Stimulated activated naive CD8-positive, alpha-beta T cell treated with anti-CD3 and anti-CD28 coated beads, Interleukin-15, amount 100 ng/mL, for 72 hours (primary cell): Measurements from ENCODE around the gene CES4A.
A peak's percentile ranks its signal among the peaks of the same experiment; 100 is the strongest.
"Not testable (repeated sequence)": the region's sequence is repeated elsewhere in the genome, so short reads cannot be mapped to it uniquely, and the experiment has no call there.

Experiments used
- ATAC-seq: fragments of 150-1000 bp; cut with Tn5 transposase; 2 replicates; pipeline ENCODE4 v1.10.0; 2021; ENCODE audit warnings: mild to moderate bottlenecking, moderate library complexity
- DNase-seq, 2 donors: peaks; one replicate each; pipeline ENCODE4 v3.0.0; 2021 to 2022
- H3K27ac Mint-ChIP-seq, 2 donors: one replicate each; pipeline ENCODE4 v1.8.0; 2022; ENCODE audit warnings: mild to moderate bottlenecking in 2 of 2, mixed read lengths in 2 of 2, moderate library complexity in 2 of 2
- H3K27me3 Mint-ChIP-seq: one replicate; pipeline ENCODE4 v1.8.0; 2022; ENCODE audit warnings: mixed read lengths
- H3K4me1 Mint-ChIP-seq: one replicate; pipeline ENCODE4 v1.8.0; 2022; ENCODE audit warnings: mild to moderate bottlenecking, mixed read lengths
- H3K4me3 Mint-ChIP-seq, 2 donors: one replicate each; pipeline ENCODE4 v1.8.0; 2022; ENCODE audit warnings: mild to moderate bottlenecking in 2 of 2, mixed read lengths in 2 of 2, moderate library complexity in 1 of 2
- H3K9me3 Mint-ChIP-seq, 2 donors: one replicate each; pipeline ENCODE4 v1.8.0; 2022; ENCODE audit warnings: mixed read lengths in 2 of 2

CES4A gene

GRCh38 chr16:66988197-66988788, at the start of gene CES4A:
Gene CES4A, plus strand, starts transcription at chr16:66988589. Its CDS starts 184 bp downstream, at chr16:66988773.
- H3K4me3 Mint-ChIP-seq, result no peak within 1 kb of the TSS
- no peaks in the 10 kb centered on the region for H3K27me3 Mint-ChIP-seq
- DNase-seq, result no peak
- H3K9me3 Mint-ChIP-seq, result no peaks in the 10 kb centered on the region
- ATAC-seq, result no peak
- peak within 1 kb of the TSS in 1 of 2 donors; percentile 6 for H3K27ac Mint-ChIP-seq
- H3K4me1 Mint-ChIP-seq, result peaks cover 53% of the 10 kb centered on the region

GRCh38 chr16:66939366-66939765, 49.0 kb upstream of the CES4A start:
- DNase-seq, result no peak
- ATAC-seq, result no peak

GRCh38 chr16:66940236-66940635, 48.2 kb upstream of the CES4A start:
- DNase-seq (no peak), ATAC-seq (no peak)
- Mint-ChIP-seq H3K4me1 (peaks cover 37% of the 10 kb centered on the region), H3K27ac (no peak overlapping the region), H3K4me3 (no peak overlapping the region), H3K27me3 (no peaks in the 10 kb centered on the region), H3K9me3 (no peaks in the 10 kb centered on the region)

More at GRCh38 chr16:66939366-66939765, 49.0 kb upstream of the CES4A start:
- Mint-ChIP-seq H3K27me3 (no peaks in the 10 kb centered on the region), H3K9me3 (no peaks in the 10 kb centered on the region), H3K4me1 (peaks cover 46% of the 10 kb centered on the region), H3K4me3 (no peak overlapping the region), H3K27ac (no peak overlapping the region)

- Mint-ChIP-seq H3K4me1 (peaks cover 21% of the 10 kb centered on the region), H3K9me3 (no peaks in the 10 kb centered on the region), H3K27me3 (peaks cover 4% of the 10 kb centered on the region), H3K27ac (no peak overlapping the region), H3K4me3 (no peak overlapping the region)
- DNase-seq (no peak), ATAC-seq (no peak)
These were observed 45.4 kb upstream of the CES4A start for GRCh38 chr16:66942981-66943380.

GRCh38 chr16:66943426-66944053, 44.8 kb upstream of the CES4A start:
- no peak for DNase-seq
- Mint-ChIP-seq H3K27ac (no peak overlapping the region), H3K9me3 (no peaks in the 10 kb centered on the region), H3K27me3 (peaks cover 10% of the 10 kb centered on the region), H3K4me1 (peaks cover 21% of the 10 kb centered on the region), H3K4me3 (no peak overlapping the region)
- no peak for ATAC-seq

GRCh38 chr16:66944054-66944441, 44.3 kb upstream of the CES4A start:
- DNase-seq (no peak), ATAC-seq (no peak)
- Mint-ChIP-seq H3K9me3 (no peaks in the 10 kb centered on the region), H3K27ac (peak overlapping the region in 1 of 2 donors; percentile 26), H3K4me1 (peaks cover 23% of the 10 kb centered on the region), H3K4me3 (no peak overlapping the region), H3K27me3 (peaks cover 15% of the 10 kb centered on the region)

- ATAC-seq, H3K4me3 Mint-ChIP-seq, H3K9me3 Mint-ChIP-seq, DNase-seq: not testable (repeated sequence)
- Mint-ChIP-seq H3K27me3 (peaks cover 24% of the 10 kb centered on the region), H3K27ac (peak overlapping the region in 1 of 2 donors; percentile 78), H3K4me1 (peaks cover 32% of the 10 kb centered on the region)
These were observed 43.4 kb upstream of the CES4A start for GRCh38 chr16:66944971-66945370.

GRCh38 chr16:66945939-66946338, 42.5 kb upstream of the CES4A start:
- Mint-ChIP-seq H3K27ac (no peak overlapping the region), H3K4me1 (peaks cover 40% of the 10 kb centered on the region), H3K4me3 (no peak overlapping the region), H3K9me3 (no peaks in the 10 kb centered on the region), H3K27me3 (peaks cover 34% of the 10 kb centered on the region)
- ATAC-seq (no peak), DNase-seq (no peak)

GRCh38 chr16:66946541-66946940, 41.8 kb upstream of the CES4A start:
- ATAC-seq (no peak), DNase-seq (no peak)
- Mint-ChIP-seq H3K9me3 (no peaks in the 10 kb centered on the region), H3K4me3 (no peak overlapping the region), H3K27me3 (peaks cover 40% of the 10 kb centered on the region), H3K27ac (no peak overlapping the region), H3K4me1 (peaks cover 46% of the 10 kb centered on the region)

GRCh38 chr16:66946974-66947301, 41.5 kb upstream of the CES4A start:
- Mint-ChIP-seq H3K27ac (no peak overlapping the region), H3K4me3 (peak overlapping the region in 1 of 2 donors; percentile 88), H3K9me3 (no peaks in the 10 kb centered on the region), H3K4me1 (peaks cover 49% of the 10 kb centered on the region), H3K27me3 (peaks cover 44% of the 10 kb centered on the region)
- no peak for ATAC-seq
- DNase-seq, result no peak

- Mint-ChIP-seq H3K9me3 (no peaks in the 10 kb centered on the region), H3K27me3 (peaks cover 47% of the 10 kb centered on the region), H3K27ac (peak overlapping the region; percentile 30 to 52), H3K4me3 (peak overlapping the region; percentile 88), H3K4me1 (peaks cover 49% of the 10 kb centered on the region)
- DNase-seq (peak; percentile 81 to 84), ATAC-seq (peak; percentile 80)
These were observed 40.9 kb upstream of the CES4A start for GRCh38 chr16:66947302-66948065.

GRCh38 chr16:66948134-66948836, 40.1 kb upstream of the CES4A start:
- no peak for DNase-seq
- Mint-ChIP-seq H3K4me3 (peak overlapping the region; percentile 88), H3K27me3 (peaks cover 55% of the 10 kb centered on the region), H3K27ac (peak overlapping the region in 1 of 2 donors; percentile 60), H3K9me3 (no peaks in the 10 kb centered on the region), H3K4me1 (peaks cover 49% of the 10 kb centered on the region)
- ATAC-seq, result peak; percentile 50

GRCh38 chr16:66948837-66949225, 39.6 kb upstream of the CES4A start:
- ATAC-seq (no peak), DNase-seq (no peak)
- no peaks in the 10 kb centered on the region for H3K9me3 Mint-ChIP-seq
- peak overlapping the region; percentile 88 for H3K4me3 Mint-ChIP-seq
- no peak overlapping the region for H3K27ac Mint-ChIP-seq
- H3K4me1 Mint-ChIP-seq, result peaks cover 52% of the 10 kb centered on the region
- H3K27me3 Mint-ChIP-seq, result peaks cover 60% of the 10 kb centered on the region

GRCh38 chr16:66949472-66949871, 38.9 kb upstream of the CES4A start:
- peaks cover 66% of the 10 kb centered on the region for H3K27me3 Mint-ChIP-seq
- peak overlapping the region; percentile 59 to 88 for H3K4me3 Mint-ChIP-seq
- H3K4me1 Mint-ChIP-seq, result peaks cover 56% of the 10 kb centered on the region
- DNase-seq (no peak), ATAC-seq (no peak)
- no peak overlapping the region for H3K27ac Mint-ChIP-seq
- H3K9me3 Mint-ChIP-seq, result no peaks in the 10 kb centered on the region

- DNase-seq, result no peak
- peaks cover 66% of the 10 kb centered on the region for H3K27me3 Mint-ChIP-seq
- H3K9me3 Mint-ChIP-seq, result no peaks in the 10 kb centered on the region
- peak; percentile 52 for ATAC-seq
- peaks cover 56% of the 10 kb centered on the region for H3K4me1 Mint-ChIP-seq
- peak overlapping the region; percentile 2 to 69 for H3K4me3 Mint-ChIP-seq
- no peak overlapping the region for H3K27ac Mint-ChIP-seq
These were observed 38.0 kb upstream of the CES4A start for GRCh38 chr16:66950437-66950836.
